ENCODE results near the gene SRP54. TPM values are rescaled to one million over a fixed set of nuclear protein-coding genes. Genes with fewer than 3 reads are reported as not detected.
"Not testable (repeated sequence)": the region's sequence is repeated elsewhere in the genome, so short reads cannot be mapped to it uniquely, and the experiment has no call there.

Gene SRP54
- total RNA-seq, 1 experiment from 2014 or later: 75.8 TPM

DNA sequence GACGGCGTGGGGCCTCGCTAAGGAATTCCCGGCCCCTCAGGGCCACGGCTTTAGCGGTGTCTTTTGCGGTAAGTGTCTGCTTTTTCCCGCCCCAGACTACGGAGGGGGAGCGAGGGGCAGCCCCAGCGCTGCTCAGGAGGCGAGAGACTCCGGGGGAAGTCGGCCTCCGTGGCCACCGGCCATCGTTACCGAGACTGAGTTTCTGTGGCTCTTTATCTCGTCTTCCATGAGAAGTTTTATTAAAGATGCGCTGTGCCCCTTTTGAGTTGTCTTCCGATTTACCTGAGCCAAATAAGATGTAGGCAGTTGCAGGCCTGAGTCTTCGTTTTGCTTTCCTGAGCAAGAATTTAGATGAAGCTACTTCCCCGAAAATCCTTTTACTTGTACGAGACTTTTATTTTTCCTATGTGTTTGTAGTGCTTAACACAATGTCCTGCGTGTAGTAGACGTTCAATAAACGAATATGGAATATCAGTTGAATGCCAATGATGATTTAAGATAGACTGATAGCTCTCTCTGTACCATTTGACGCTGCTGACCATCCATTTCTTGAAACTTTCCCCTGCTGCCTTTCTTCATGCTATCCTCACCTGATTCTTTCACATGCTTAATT, 462 bp downstream of the SRP54 start:
- no peak for DNase-seq (ENCODE audit: low read depth)

DNA sequence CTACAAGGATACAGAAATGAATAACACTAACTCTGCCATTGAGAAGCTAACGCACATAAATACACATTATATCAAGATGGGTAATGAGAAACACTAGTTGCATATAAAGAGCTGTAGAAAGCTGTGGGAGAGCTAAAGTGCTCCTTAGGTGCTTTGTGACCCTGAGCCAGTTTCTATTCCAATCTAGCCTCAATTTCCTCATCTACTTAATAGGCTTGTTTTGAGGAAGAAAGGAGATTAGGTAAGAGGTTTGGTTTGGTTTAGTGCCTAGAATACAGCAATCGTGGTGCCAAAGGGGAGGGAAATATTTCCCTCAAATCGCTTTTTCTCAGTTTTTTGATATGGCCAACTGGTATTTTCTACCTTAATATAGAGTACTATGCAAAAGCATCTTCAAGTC, 994 bp downstream of the SRP54 start:
- no peak for DNase-seq (ENCODE audit: low read depth)

DNA sequence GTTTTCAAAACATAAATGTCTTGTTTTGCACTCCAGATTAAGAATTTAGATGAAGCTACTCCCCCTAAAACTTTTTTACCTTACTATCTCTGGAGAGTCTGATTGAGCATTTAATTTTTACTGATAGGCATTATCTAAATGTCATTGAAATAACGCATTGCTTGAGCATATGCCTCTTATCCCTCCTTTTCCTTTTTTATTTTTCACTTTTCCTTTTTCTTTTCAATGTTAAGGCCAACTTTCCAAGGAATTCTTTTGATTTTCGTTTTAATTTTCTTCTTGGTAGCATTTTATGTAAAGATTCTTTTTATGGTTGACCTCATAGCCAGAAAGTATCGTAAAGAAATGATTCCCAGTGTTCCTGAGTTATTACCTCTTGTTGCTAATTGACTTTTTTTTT, 2.9 kb downstream of the SRP54 start:
- no peak for DNase-seq (ENCODE audit: low read depth)

DNA sequence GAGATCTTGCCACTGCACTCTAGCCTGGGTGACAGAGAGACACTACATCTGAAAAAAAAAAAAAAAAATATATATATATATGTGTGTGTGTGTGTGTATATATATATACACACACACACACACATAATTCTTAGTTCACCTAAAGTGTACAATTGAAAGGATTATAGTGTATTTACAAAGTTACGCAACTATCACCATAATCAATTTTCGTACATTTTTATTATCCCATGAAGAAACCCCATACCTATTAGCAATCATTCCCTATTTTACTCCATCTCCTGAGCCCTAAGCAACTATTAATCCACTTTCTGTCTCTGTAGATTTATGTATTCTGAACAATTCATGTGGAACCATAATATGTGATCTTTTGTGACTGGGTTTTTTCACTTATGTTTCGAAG, 4.4 kb downstream of the SRP54 start:
- no peak for DNase-seq (ENCODE audit: low read depth)

DNA sequence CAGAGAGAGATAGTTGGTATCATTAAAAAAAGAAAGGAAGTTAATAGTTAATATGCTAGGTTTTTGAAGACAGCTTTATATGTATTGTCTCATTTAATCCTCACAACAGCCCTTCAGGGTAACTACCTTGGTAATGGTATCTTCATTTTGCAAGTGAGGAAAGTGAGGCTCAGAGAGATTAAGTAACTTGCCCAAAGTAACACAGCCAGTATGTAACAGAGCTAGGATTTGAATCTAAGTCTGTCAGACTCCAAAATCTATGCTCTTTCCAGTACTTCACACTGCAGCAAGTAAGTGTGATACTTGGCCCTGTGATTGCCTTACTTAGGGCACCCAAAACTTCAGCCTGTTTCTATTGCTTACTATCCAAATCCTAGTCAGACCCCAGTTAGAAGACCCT, 7.0 kb downstream of the SRP54 start:
- no peak for DNase-seq (ENCODE audit: low read depth)

DNA sequence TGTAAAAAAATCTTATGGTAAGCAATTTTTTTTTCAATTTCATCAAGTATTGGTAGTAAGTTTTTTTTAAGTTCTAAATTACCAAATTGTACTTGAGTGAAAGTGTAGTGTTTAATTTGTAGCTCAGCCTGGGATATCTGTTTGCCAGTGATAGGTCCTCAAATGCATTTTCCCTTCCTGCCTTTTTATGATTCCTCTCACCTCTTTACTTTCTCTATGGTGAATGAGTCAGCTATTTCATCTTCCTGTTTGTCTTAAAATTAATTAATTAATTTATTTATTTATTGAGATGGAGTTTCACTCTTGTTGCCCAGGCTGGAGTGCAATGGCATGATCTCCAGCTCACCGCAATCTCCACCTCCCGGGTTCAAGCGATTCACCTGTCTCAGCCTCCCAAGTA, 10.6 kb downstream of the SRP54 start:
- DNase-seq (ENCODE audit: low read depth): no peak

DNA sequence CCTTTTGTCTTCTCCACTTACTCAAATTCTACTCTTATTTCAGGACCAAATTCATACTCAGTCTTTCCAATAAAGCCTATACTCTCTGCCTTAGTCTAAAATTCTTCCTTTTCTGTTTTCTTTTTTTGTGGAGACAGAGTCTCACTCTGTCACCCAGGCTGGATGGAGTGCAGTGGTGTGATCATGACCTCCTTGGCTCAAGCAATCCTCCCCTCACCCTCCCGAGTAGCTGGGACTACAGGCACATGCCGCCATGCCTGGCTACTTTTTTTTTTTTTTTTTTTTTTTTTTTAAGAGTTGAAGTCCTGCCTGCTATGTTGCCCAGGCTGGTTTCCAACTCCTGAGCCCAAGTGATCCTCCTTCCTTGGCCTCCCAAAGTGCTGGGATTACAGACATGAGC, 11.9 kb downstream of the SRP54 start:
- no peak for DNase-seq (ENCODE audit: low read depth)

DNA sequence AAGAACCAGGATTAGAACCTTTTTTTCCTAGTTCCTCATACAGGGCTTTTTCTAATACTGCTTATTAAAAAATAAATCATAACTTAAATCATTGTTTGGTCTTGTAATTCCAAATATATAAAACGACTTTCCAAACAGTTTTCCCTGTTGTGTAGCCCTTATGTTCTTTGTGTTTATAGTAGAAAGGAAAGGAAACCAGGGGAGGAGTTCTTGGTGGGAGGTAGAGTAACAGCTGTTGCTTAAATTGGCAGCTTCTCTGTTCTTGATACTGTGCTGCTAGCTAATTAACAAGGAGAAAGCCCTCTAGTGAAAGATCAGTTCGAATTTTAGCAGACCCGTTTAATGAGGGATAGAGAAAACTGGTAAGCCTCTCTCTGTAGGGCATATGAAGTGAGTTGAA, 15.0 kb downstream of the SRP54 start:
- DNase-seq (ENCODE audit: low read depth): peak; percentile 53

DNA sequence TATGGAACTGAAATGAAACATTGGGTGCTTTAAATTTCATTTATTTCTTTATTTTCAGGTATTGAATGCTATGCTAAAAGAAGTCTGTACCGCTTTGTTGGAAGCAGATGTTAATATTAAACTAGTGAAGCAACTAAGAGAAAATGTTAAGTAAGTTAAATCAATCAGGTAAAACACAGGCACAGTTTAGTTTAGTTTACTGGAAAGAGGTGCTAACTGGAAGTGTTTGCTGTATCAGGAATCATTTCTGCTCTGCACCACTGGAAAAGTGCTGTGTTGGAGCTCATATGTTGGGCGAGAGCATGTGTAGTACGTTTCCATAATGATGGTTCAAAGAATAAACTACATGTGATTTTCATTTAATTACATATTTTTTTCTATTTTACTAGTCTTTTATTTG, 16.7 kb downstream of the SRP54 start:
- DNase-seq (ENCODE audit: low read depth): no peak

DNA sequence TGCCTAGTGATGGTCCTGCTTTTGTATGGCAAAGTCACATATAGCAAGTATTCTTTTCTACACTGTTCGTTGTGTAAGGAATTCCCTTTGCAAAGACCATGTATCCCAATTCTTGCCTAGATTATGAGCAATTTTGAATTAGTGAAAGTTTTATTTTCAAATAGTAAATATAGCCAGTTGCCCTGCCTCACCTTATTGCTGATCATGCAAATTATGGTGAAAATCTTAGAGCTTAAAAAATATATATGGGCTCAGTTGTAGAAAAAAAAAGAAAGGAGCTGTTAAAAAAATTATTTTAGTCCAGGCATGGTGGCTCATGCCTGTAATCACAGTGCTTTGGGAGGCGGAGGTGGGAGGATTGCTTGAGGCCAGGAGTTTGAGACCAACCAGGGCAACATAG, 18.8 kb downstream of the SRP54 start:
- DNase-seq (ENCODE audit: low read depth): no peak

DNA sequence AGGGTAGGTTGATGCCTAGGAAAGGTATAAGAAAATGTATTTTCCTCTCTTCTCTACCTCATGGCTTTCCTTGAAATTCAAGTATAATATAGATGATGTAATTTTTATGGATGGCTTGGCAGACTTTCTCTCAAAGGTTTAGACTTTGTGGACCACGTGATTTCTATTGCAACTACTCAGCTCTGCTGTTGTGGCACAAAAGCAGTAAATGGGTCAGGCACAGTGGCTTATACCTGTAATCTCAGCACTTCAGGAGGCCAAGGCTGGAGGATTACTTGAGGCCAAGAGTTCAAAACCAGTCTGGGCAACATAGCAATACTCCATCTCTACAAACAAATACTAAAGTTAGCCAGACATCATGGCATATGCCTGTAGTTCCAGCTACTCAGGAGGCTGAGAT, 22.0 kb downstream of the SRP54 start:
- DNase-seq (ENCODE audit: low read depth): no peak

DNA sequence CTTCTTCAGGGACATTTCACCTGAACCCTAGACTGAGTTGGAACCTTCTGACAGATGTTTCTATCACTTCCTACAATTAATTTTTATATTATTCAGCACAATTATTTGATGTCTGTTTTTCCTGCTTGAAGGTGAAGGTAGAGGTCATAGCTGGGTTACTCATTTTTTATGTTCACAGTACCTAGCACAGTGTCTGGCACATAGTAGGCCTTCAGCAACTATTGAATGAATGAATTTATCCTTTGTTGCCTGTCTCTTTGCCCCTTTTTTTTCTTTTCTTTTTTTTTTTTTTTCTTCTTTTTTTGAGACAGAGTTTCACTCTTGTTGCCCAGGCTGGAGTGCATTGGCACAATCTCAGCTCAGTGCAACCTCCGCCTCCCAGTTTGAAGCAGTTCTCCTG, 33.8 kb downstream of the SRP54 start:
- DNase-seq (ENCODE audit: low read depth): no peak

DNA sequence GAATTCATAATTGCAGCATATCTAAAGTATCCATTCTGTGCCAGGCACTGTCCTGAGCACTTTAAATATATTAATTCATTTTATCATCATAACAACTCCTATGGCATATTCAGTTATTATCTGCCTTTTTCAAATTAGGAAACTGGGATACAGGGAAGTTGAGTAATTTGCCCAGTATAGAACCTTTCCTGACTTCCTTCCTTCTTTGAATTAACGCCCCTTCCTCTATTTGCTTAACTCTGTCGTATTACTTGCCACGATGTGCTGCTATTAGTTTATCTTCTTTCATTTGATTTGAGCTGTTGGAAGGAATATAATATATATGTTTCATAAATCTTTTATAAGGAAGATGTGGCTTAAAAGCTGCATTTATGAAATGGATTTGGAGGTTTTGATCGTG, 37.9 kb downstream of the SRP54 start:
- DNase-seq (ENCODE audit: low read depth): no peak

DNA sequence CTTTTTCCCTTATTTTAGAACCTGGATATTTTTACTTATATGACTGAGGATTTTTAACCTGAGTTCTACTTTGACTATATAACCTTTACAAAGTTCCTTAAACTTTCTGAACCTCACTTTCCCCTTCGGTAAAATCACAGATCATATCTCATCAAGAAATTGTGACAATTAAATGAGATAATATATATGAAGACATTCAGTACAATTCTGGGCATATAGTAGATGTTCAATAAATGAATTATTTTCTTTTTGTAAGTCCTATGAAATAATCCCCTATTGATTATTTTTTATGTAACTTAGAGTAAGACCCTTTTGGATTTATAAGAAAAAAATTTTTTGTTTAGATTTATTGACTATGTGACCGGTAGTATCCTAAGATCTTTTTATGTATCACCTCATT, 45.6 kb downstream of the SRP54 start:
- no peak for DNase-seq (ENCODE audit: low read depth)

DNA sequence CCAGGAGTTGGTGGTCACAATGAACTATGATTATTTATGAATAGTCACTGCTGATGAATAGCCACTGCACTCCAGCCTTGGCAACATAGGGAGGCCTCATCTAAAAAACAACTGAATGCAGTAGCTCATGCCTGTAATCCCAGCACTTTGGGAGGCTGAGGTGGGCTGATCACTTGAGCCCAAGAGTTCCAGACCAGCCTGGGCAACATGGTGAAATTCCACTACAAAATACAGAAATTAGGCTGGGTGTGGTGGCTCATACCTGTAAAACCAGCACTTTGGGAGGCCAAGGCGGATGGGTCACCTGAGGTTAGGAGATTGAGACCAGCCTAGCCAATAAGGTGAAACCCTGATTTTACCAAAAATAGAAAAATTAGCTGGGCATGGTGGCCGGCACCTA, 49.8 kb downstream of the SRP54 start:
- no peak for DNase-seq (ENCODE audit: low read depth)

DNA sequence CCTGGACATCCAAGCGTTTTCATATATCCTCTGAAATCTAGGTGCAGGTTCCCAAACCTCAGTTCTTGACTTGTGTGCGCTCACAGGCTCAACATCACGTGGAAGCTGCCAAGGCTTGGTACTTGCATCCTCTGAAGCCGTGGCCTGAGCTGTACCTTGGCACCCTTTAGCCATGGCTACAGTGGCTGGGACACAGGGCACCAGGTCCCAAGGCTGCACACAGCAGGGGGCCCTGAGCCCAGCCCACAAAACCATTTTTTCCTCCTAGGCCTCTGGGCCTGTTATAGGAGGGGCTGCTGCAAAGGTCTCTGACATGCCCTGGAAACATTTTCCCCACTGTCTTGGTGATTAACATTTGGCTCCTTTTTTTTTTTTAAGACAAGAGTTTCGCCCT, 51.6 kb downstream of the SRP54 start:
- no peak for DNase-seq (ENCODE audit: low read depth)

DNA sequence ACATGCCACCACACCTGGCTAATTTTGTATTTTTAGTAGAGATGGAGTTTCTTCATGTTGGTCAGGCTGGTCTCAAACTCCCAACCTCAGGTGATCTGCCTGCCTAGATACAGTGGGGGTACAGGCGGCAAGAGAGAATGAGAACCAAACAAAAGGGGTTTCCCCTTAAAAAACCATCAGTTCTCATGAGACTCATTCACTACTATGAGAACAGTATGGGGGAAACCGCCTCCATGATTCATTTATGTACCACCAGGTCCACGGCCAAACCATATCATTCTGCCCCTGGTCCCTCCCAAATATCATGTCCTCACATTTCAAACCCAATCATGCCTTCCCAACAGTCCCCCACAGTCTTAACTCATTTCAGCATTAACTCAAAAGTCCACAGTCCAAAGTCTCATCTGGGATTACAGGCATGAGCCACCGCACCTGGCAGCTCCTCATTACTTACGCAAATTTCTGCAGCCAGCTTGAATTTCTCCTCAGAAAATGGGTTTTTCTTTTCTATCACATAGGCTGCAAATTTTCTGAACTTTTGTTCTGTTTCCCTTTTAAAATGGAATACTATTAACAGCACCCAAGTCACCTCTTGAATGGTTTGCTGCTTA, 52.3 kb downstream of the SRP54 start:
- not testable (repeated sequence) for DNase-seq (ENCODE audit: low read depth)

DNA sequence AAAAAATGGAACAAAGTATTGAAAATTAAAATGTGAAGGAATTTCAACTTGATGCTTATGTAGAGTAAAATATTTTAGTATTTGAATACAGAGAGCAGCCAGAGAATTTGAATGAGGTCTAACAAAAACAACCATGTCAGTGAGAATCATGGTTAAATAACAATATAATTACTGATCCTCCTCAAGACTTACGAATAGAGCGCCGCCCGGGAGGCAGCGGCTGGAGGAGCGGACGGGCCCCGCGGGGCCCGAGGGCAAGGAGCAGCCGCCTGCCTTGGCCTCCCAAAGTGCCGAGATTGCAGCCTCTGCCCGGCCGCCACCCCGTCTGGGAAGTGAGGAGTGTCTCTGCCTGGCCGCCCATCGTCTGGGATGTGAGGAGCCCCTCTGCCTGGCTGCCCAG, 55.5 kb downstream of the SRP54 start:
- DNase-seq (ENCODE audit: low read depth): not testable (repeated sequence)

DNA sequence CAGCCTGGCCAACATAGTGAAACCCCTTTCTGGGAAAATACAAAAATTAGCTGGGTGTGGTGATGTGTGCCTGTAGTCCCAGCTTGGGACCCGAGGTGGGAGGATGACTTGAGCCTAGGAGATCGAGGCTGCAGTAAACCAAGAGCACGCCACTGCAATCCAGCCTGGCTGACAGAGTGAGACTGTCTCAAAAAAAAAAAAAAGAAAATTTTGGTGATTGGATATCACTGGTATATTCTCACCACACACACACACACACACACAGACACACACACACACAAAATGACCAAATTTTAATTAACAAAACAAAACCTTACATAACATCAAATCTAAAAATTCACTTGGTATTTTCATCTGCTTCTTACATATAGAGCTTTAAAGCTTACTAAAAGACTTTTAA, 59.8 kb downstream of the SRP54 start:
- no peak for DNase-seq (ENCODE audit: low read depth)

DNA sequence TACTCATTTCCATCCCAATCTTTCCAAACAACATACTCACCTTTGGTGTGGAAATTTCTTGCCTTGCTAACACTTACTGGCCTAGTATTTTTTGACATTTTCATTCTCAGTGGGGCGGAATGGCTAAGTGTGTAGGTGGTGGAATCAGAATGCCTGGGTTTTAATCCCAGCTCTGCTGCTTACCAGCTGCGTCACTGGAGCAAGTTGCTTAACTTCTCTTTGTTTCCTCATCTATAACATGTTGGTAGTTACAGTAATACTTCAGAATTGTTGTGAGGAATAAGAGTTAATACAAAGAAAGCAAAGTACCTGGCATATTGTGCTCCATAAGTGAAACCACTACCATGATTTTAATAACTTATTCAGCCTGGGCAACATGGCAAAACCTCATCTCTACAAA, 60.3 kb downstream of the SRP54 start:
- DNase-seq (ENCODE audit: low read depth): no peak

DNA sequence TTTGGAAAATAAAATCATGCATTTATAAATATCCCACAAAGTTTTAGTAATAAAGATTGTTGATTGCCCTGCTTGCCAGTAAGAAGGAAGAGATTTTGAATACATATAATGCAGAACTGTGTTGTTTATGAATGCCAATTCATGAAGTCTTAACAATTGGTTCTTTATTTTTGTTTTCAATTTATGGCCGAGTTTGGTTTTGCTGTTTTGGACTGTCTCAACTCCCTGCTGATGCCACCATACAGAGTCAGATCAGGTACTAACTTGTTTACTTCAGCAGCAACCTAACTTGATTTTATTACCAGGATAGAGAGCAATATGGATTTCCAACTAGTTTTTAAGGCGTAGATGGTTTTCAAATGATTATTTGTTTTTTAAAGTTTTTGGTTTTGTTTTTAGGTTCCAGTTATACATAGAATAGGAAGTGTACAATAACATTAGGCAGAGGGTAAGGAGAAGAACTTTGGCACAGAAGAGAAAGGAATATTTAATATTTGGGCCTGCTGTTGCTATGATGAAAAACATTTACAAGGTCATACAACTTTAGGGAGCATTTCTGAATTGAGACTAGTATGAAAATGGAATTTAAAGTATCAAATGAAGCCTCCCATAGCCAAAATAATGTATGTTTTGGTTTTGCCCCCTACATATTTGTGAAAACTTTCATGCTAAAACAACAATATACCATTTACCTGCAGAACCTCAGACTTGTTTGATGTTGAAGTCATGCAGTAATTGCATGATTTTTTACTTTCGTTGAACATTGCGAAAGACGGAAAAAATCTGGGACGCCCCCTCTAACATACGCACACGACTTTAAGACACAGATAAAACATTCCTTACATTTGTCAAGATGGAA, 62.4 kb downstream of the SRP54 start:
- DNase-seq (ENCODE audit: low read depth): no peak

DNA sequence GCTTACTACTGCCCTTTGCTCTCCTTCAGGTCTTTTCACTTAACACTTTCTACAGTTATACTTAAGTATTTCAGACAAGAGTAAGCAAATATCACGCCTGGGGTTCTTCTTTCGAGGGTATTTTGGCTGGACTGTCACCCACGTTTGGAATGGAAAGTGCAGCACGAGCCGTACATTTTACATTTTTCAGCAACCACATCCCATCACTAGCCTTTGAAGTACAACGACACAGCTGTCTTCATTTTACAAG, 62.9 kb downstream of the SRP54 start:
- no peak for DNase-seq (ENCODE audit: low read depth)

DNA sequence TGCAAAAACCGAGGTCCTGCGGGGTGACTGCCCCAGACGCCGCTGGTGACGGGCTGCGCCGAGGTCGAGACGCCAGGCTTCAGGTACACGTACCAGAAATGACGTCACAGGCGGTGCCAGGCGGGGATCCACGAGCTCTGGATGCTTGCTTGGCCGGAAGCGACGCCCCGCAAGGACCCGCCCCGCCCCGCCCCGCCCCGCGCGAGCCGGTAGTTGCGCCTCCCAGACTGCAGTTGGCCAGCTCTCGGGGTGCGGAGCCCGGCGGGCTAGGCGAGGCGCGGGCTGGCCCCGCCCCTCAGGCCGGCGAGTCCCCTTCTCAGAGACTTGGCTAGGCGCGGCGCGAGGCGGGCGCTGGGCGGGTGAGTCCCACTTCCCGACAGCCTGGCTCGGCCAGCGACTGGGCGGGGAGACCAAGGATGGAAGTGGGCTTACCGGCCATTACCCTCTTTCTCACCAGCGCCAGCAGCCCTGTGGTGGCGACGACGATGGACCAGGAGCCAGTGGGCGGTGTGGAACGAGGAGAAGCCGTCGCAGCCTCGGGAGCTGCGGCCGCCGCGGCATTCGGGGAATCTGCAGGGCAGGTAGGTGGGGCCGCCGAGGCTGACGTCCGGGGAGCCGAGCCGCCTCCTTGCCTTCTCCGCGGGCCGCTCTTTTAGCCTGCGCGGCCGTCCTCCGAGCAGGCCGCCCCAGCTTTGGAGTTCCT, 63.4 kb downstream of the SRP54 start, which contains the start of gene FAM177A1:
FAM177A1 (plus strand) TSS at position 225 of the 703 bp plus-strand sequence; CDS start at position 417, 192 bp downstream.
- DNase-seq (ENCODE audit: low read depth): peak; percentile 95

Data from LHCN-M2 (cell line).